ENCODE results near the gene DIMT1. TPM values are rescaled to one million over a fixed set of nuclear protein-coding genes. Genes with fewer than 3 reads are reported as not detected.

The DIMT1 gene
- total RNA-seq, 4 donors from 2014 or later = 11.7 to 36.3 (median 24.5) TPM

GRCh38 chr5:62371409-62371808 lies 32.3 kb downstream of the DIMT1 start:
- TF ChIP-seq CTCF (IDR thresholded peaks at IDR 0.05; ENCODE audit: low read depth) = no peak

DNA sequence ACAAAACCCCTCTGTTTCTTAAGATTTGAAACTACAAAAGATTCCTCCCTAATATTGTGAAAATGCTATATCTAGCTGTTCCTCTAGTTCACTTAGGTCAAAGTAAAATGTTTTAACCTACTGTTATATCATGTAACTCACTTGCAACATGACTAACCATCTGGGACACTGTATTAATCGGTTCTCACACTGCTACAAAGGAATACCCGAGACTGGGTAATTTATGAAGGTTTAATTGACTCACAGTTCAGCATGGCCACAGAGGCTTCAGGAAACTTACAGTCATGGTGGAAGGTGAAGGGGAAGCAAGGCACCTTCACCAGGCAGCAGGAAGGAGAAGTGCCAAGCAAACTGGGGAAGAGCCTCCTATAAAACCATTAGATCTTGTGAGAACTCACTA lies 34.7 kb downstream of the DIMT1 start:
- no peak for TF ChIP-seq CTCF (IDR thresholded peaks at IDR 0.05; ENCODE audit: low read depth)

- TF ChIP-seq CTCF (IDR thresholded peaks at IDR 0.05; ENCODE audit: low read depth) = no peak
Observed at GRCh38 chr5:62362701-62363100, 41.0 kb downstream of the DIMT1 start.

GRCh38 chr5:62354028-62354874 lies 49.5 kb downstream of the DIMT1 start:
- no peak for TF ChIP-seq CTCF (IDR thresholded peaks at IDR 0.05; ENCODE audit: low read depth)

- no peak for TF ChIP-seq CTCF (IDR thresholded peaks at IDR 0.05; ENCODE audit: low read depth)
Observed at GRCh38 chr5:62348723-62349481, 54.8 kb downstream of the DIMT1 start.

GRCh38 chr5:62347928-62348327 lies 55.8 kb downstream of the DIMT1 start:
- no peak for TF ChIP-seq CTCF (IDR thresholded peaks at IDR 0.05; ENCODE audit: low read depth)

GRCh38 chr5:62346748-62347147 lies 57.0 kb downstream of the DIMT1 start:
- TF ChIP-seq CTCF (IDR thresholded peaks at IDR 0.05; ENCODE audit: low read depth) = no peak
